Karpas-422 (cell line): ENCODE measurements around the gene YIPF7. TPM values are rescaled to one million over a fixed set of nuclear protein-coding genes. Genes with fewer than 3 reads are reported as not detected.
A peak's percentile ranks its signal among the peaks of the same experiment; 100 is the strongest.

Source experiments
- DNase-seq: peaks from one replicate; pipeline ENCODE4 v3.0.0-alpha.2; 2015
- H2AFZ ChIP-seq: fragments of 200-600 bp; sonication (generic); 2 replicates; pipeline ENCODE4 v1.6.1; 2014; ENCODE audit warnings: antibody characterized with exemption, low read length, mixed read lengths
- H3K27ac ChIP-seq: fragments of 200-600 bp; sonication (generic); 2 replicates; pipeline ENCODE4 v1.5.1; 2014; ENCODE audit warnings: mild to moderate bottlenecking, low read length, moderate library complexity
- H3K27me3 ChIP-seq: fragments of 200-600 bp; sonication (generic); 2 replicates; pipeline ENCODE4 v1.6.1; 2014; ENCODE audit warnings: low read length, mixed read lengths
- H3K36me3 ChIP-seq: fragments of 200-600 bp; sonication (generic); 2 replicates; pipeline ENCODE4 v1.6.1; 2014; ENCODE audit warnings: low read length, mixed read lengths; ENCODE audit not compliant: insufficient read depth
- H3K4me1 ChIP-seq: fragments of 200-600 bp; sonication (generic); 2 replicates; pipeline ENCODE4 v1.6.1; 2014; ENCODE audit warnings: mild to moderate bottlenecking, low read length, mixed read lengths
- H3K4me2 ChIP-seq: fragments of 200-600 bp; sonication (generic); 2 replicates; pipeline ENCODE4 v1.6.1; 2014; ENCODE audit warnings: low read length, low read depth, mild to moderate bottlenecking; ENCODE audit not compliant: poor library complexity, severe bottlenecking
- H3K4me3 ChIP-seq: fragments of 200-600 bp; sonication (generic); 2 replicates; pipeline ENCODE4 v1.5.1; 2014; ENCODE audit warnings: mild to moderate bottlenecking, antibody characterized with exemption, low read length, mixed read lengths
- H3K79me2 ChIP-seq: fragments of 200-600 bp; sonication (generic); 2 replicates; pipeline ENCODE4 v1.6.1; 2014; ENCODE audit warnings: mild to moderate bottlenecking, low read length, mixed read lengths
- H3K9ac ChIP-seq: fragments of 200-600 bp; sonication (generic); 2 replicates; pipeline ENCODE4 v1.6.0; 2014; ENCODE audit warnings: low read length
- H3K9me2 ChIP-seq: fragments of 200-600 bp; sonication (generic), shearing (Covaris generic); replicated peaks from 2 replicates; pipeline ENCODE4 v1.6.0; 2014; ENCODE audit warnings: mild to moderate bottlenecking, low read length, moderate library complexity; ENCODE audit not compliant: insufficient read depth
- H3K9me3 ChIP-seq: fragments of 300-700, 200-600 bp; sonication (generic); 2 replicates; pipeline ENCODE4 v1.6.1; 2014; ENCODE audit warnings: low read length, mixed read lengths
- H4K20me1 ChIP-seq: fragments of 200-600 bp; sonication (generic); 2 replicates; pipeline ENCODE4 v1.6.1; 2014; ENCODE audit warnings: mild to moderate bottlenecking, antibody characterized with exemption, low read length, low read depth; ENCODE audit not compliant: insufficient read depth
- total RNA-seq: library from RNA; depleted of rRNA; stranded (reverse); fragments of >200 nt; shearing (Covaris generic); gene quantifications from 2 replicates; pipeline ENCODE4 v1.2.3, GENCODE V29; 2014; ENCODE audit warnings: low replicate concordance

Gene YIPF7
- total RNA-seq, 1 experiment from 2014 or later = not detected

DNA sequence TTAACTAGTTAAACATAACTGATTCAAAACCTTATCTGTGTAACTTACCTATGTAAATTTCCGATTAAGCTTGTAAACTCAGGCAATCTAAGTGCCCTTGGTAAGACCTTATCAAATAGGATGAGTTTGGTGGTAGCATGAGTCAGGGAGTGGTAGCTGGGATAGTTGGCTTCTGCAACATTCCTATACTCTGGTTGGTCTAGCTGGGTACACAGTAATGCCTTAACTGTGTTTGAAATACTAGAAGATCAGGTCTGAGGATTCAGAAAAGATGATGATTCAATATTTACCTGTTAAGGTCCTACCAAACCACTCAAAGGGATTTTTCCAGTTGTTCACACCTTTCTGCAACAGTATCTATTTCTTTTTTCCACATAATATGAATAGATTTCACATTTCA, 5.3 kb downstream of the YIPF7 start:
- Histone ChIP-seq H3K4me3 (no peak overlapping the region), H3K27me3 (no peaks in the 10 kb centered on the region), H3K9me3 (no peaks in the 10 kb centered on the region), H3K9ac (no peak overlapping the region), H3K9me2 (no peaks in the 10 kb centered on the region; the same call in 1 of the 2 replicates), H4K20me1 (no peaks in the 10 kb centered on the region), H3K4me1 (no peaks in the 10 kb centered on the region), H2AFZ (no peak overlapping the region), H3K27ac (no peak overlapping the region), H3K79me2 (no peaks in the 10 kb centered on the region), H3K36me3 (no peaks in the 10 kb centered on the region), H3K4me2 (no peak overlapping the region)
- DNase-seq = no peak

DNA sequence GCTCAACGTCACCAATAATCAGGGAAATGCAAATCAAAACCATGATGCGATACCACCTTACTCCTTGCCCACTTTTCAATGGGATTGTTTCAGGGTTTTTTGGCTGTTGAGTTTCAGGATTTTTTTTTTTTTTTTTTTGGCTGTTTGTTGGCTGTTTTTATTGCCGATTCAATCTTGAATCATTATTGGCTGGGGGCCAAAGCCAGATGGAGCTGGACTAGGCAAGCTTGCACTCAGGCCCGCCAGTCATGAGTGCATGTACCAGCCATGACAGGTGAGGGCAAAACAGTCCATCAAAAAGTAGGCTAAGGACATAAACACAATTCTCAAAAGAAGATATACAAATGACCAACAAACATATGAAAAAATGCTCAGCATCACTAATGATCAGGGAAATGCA, 13.3 kb downstream of the YIPF7 start:
- H3K9ac ChIP-seq = no peak overlapping the region
- DNase-seq = no peak

GRCh38 chr4:44632733-44633132, 18.7 kb downstream of the YIPF7 start:
- no peaks in the 10 kb centered on the region for H4K20me1 ChIP-seq
- no peak overlapping the region for H3K4me2 ChIP-seq
- no peaks in the 10 kb centered on the region for H3K4me1 ChIP-seq
- H3K9ac ChIP-seq = no peak overlapping the region
- no peak overlapping the region for H3K27ac ChIP-seq
- no peaks in the 10 kb centered on the region for H3K9me3 ChIP-seq
- no peak overlapping the region for H2AFZ ChIP-seq
- H3K36me3 ChIP-seq = no peaks in the 10 kb centered on the region
- no peaks in the 10 kb centered on the region for H3K79me2 ChIP-seq
- no peaks in the 10 kb centered on the region for H3K27me3 ChIP-seq
- no peak overlapping the region for H3K4me3 ChIP-seq
- no peak for DNase-seq
- no peaks in the 10 kb centered on the region for H3K9me2 ChIP-seq

More for the DNA sequence above, 13.3 kb downstream of the YIPF7 start:
- Histone ChIP-seq H2AFZ (no peak overlapping the region), H3K4me1 (no peaks in the 10 kb centered on the region), H3K4me2 (no peak overlapping the region), H3K9me3 (no peaks in the 10 kb centered on the region), H4K20me1 (no peaks in the 10 kb centered on the region), H3K79me2 (no peaks in the 10 kb centered on the region), H3K27me3 (no peaks in the 10 kb centered on the region), H3K27ac (no peak overlapping the region), H3K9me2 (no peaks in the 10 kb centered on the region; the same call in 1 of the 2 replicates), H3K36me3 (no peaks in the 10 kb centered on the region), H3K4me3 (no peak overlapping the region)

DNA sequence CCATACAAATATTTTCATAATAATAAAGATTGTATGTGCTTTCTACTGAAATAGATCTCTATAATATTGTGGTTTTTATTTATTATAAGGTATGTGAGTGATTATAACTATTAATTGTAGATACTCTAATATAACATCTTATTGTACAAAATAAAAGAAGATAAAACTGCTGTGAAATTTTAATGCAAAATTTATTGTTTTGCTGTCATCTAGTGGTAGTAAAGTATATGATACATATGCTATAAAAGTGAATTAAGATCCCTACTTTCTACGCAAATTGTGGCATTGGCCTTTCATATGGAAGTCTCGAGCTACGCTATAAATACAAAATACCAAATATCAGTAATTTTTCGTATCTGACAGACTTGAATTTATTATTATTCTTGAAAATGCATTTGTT, 19.3 kb downstream of the YIPF7 start:
- Histone ChIP-seq H3K27me3 (no peaks in the 10 kb centered on the region), H4K20me1 (no peaks in the 10 kb centered on the region), H3K27ac (no peak overlapping the region), H3K79me2 (no peaks in the 10 kb centered on the region), H3K4me3 (no peak overlapping the region), H3K9me2 (no peaks in the 10 kb centered on the region), H3K4me2 (no peak overlapping the region), H3K36me3 (no peaks in the 10 kb centered on the region), H2AFZ (no peak overlapping the region), H3K9me3 (no peaks in the 10 kb centered on the region), H3K9ac (no peak overlapping the region), H3K4me1 (no peaks in the 10 kb centered on the region)
- DNase-seq = peak; percentile 41

DNA sequence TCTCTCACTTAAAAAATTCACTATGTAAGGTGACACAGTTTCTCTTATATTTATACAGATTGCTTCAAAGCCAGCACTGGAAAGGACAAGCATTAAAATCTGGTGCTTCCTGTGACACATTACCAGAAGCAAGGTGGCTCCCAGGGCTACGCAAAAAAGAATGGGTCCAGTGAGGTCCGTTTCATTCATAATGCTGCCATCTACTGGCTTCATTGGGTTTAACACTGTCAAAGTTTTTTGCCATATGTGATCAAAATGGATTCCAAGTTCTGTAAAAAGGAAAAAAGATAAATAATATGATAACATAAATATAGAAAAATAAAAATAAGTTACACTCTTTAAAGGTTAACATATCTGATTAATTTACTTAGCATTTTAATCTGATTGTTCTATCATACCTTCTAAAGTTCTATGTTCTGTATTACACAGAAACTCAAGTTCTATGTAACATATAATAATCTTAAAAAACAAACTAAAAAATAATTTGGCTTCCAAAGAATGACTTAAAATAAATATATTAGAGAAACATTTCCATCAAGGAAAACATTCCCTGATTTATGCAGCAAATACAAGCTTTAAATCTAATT, 22.1 kb downstream of the YIPF7 start:
- no peaks in the 10 kb centered on the region for H4K20me1 ChIP-seq
- no peaks in the 10 kb centered on the region for H3K9me2 ChIP-seq

DNA sequence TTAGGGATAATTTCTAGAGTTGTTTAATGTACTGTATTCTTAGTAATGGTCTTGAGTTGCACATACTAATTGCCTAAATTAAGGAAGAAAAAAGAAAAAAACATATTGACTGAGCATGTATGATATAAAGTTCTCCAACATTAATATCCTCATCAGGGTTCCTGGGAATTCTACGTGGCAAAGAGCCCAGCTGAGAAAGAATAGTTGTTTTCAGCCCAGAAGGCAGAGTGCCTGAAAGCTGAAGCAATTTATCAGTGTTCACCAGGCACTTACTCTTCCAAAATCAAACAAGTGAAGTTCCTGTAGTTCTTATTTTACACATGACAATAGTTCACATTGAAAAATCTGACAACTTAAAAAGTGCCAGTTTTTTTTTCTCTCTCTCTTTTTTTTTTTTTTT, 27.7 kb downstream of the YIPF7 start:
- H2AFZ ChIP-seq = no peak overlapping the region
- H3K4me2 ChIP-seq = no peak overlapping the region
- no peaks in the 10 kb centered on the region for H3K79me2 ChIP-seq
- no peaks in the 10 kb centered on the region for H3K36me3 ChIP-seq
- no peaks in the 10 kb centered on the region for H3K9me2 ChIP-seq
- no peak for DNase-seq
- no peak overlapping the region for H3K4me3 ChIP-seq
- no peak overlapping the region for H3K9ac ChIP-seq
- H3K4me1 ChIP-seq = no peaks in the 10 kb centered on the region
- no peaks in the 10 kb centered on the region for H3K9me3 ChIP-seq
- no peaks in the 10 kb centered on the region for H3K27me3 ChIP-seq
- no peak overlapping the region for H3K27ac ChIP-seq
- no peaks in the 10 kb centered on the region for H4K20me1 ChIP-seq

More for the DNA sequence above, 22.1 kb downstream of the YIPF7 start:
- Histone ChIP-seq H3K27me3 (no peaks in the 10 kb centered on the region), H2AFZ (no peak overlapping the region), H3K9ac (no peak overlapping the region), H3K4me1 (no peaks in the 10 kb centered on the region), H3K9me3 (no peaks in the 10 kb centered on the region), H3K4me3 (no peak overlapping the region), H3K27ac (no peak overlapping the region), H3K79me2 (no peaks in the 10 kb centered on the region), H3K4me2 (no peak overlapping the region), H3K36me3 (no peaks in the 10 kb centered on the region)
- peak; percentile 88 for DNase-seq

GRCh38 chr4:44616621-44617020, 34.8 kb downstream of the YIPF7 start:
- Histone ChIP-seq H3K9ac (no peak overlapping the region), H3K9me3 (no peaks in the 10 kb centered on the region), H3K36me3 (no peaks in the 10 kb centered on the region), H2AFZ (no peak overlapping the region), H4K20me1 (no peaks in the 10 kb centered on the region), H3K4me3 (no peak overlapping the region), H3K27ac (no peak overlapping the region), H3K27me3 (no peaks in the 10 kb centered on the region), H3K4me2 (no peak overlapping the region), H3K79me2 (no peaks in the 10 kb centered on the region), H3K9me2 (no peaks in the 10 kb centered on the region; the same call in 1 of the 2 replicates), H3K4me1 (no peaks in the 10 kb centered on the region)
- DNase-seq = no peak

DNA sequence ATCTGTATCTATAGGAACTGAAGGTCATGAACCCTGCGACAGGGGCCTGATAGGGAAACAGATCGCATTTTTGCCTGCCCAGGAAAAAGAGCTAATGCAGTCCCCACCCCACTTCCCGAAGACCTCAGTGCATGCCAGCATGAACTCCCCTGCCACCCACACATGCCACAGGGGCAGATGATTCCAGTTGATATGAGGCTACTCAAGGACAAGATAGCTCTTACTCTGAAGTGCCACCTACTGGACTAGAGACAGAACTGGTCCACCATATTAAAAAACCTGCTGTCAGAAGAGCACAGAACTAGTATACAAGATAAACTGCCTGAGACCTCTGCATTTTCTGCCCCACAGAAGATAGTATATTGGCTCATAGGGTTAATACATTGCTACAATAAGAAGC, 68.0 kb downstream of the YIPF7 start:
- peak; percentile 47 for DNase-seq
- Histone ChIP-seq H3K9ac (no peak overlapping the region), H3K9me3 (no peaks in the 10 kb centered on the region; the same call in 1 of the 2 replicates), H3K27me3 (no peaks in the 10 kb centered on the region), H4K20me1 (no peaks in the 10 kb centered on the region), H3K4me3 (no peak overlapping the region), H3K4me2 (no peak overlapping the region), H2AFZ (no peak overlapping the region), H3K9me2 (no peaks in the 10 kb centered on the region), H3K36me3 (no peaks in the 10 kb centered on the region), H3K79me2 (no peaks in the 10 kb centered on the region), H3K27ac (no peak overlapping the region), H3K4me1 (no peaks in the 10 kb centered on the region)
